ENCODE measurements around the gene PPP1R3E.

- TF ChIP-seq POLR2A (IDR thresholded peaks at IDR 0.05) (no peak), CTCF (IDR thresholded peaks at IDR 0.05) (no peak)
These were observed 5.3 kb upstream of the PPP1R3E start for GRCh38 chr14:23307687-23308644.
